Stimulated activated naive CD8-positive, alpha-beta T cell treated with anti-CD3 and anti-CD28 coated beads, Interleukin-15, amount 100 ng/mL, for 72 hours (primary cell): ENCODE results near the gene FUBP3.

Experiments
- ATAC-seq: fragments of 150-1000 bp; cut with Tn5 transposase; 2 replicates; pipeline ENCODE4 v1.10.0; 2021; ENCODE audit warnings: mild to moderate bottlenecking, moderate library complexity
- DNase-seq, 2 donors: peaks; one replicate each; pipeline ENCODE4 v3.0.0; 2021 to 2022
- H3K27ac Mint-ChIP-seq, 2 donors: one replicate each; pipeline ENCODE4 v1.8.0; 2022; ENCODE audit warnings: mild to moderate bottlenecking in 2 of 2, mixed read lengths in 2 of 2, moderate library complexity in 2 of 2
- H3K27me3 Mint-ChIP-seq: one replicate; pipeline ENCODE4 v1.8.0; 2022; ENCODE audit warnings: mixed read lengths
- H3K4me1 Mint-ChIP-seq: one replicate; pipeline ENCODE4 v1.8.0; 2022; ENCODE audit warnings: mild to moderate bottlenecking, mixed read lengths
- H3K4me3 Mint-ChIP-seq, 2 donors: one replicate each; pipeline ENCODE4 v1.8.0; 2022; ENCODE audit warnings: mild to moderate bottlenecking in 2 of 2, mixed read lengths in 2 of 2, moderate library complexity in 1 of 2
- H3K9me3 Mint-ChIP-seq, 2 donors: one replicate each; pipeline ENCODE4 v1.8.0; 2022; ENCODE audit warnings: mixed read lengths in 2 of 2

Gene FUBP3

GRCh38 chr9:130658893-130659698, 79.7 kb downstream of the FUBP3 start:
- H3K27ac Mint-ChIP-seq, result no peak overlapping the region
- H3K27me3 Mint-ChIP-seq, result peaks cover 97% of the 10 kb centered on the region
- H3K9me3 Mint-ChIP-seq, result no peaks in the 10 kb centered on the region
- no peak overlapping the region for H3K4me3 Mint-ChIP-seq
- ATAC-seq, result no peak
- peaks cover 40% of the 10 kb centered on the region for H3K4me1 Mint-ChIP-seq
- no peak for DNase-seq

GRCh38 chr9:130659699-130660248, 80.4 kb downstream of the FUBP3 start:
- no peak for DNase-seq
- Mint-ChIP-seq H3K27me3 (peaks cover 100% of the 10 kb centered on the region), H3K9me3 (no peaks in the 10 kb centered on the region), H3K4me3 (peak overlapping the region; percentile 50 to 69), H3K27ac (no peak overlapping the region), H3K4me1 (peaks cover 44% of the 10 kb centered on the region)
- ATAC-seq, result no peak

- peak overlapping the region in 1 of 2 donors; percentile 46 for H3K4me3 Mint-ChIP-seq
- ATAC-seq, result no peak
- H3K27me3 Mint-ChIP-seq, result peaks cover 100% of the 10 kb centered on the region
- H3K27ac Mint-ChIP-seq, result no peak overlapping the region
- H3K9me3 Mint-ChIP-seq, result no peaks in the 10 kb centered on the region
- peaks cover 49% of the 10 kb centered on the region for H3K4me1 Mint-ChIP-seq
- no peak for DNase-seq
Measured at GRCh38 chr9:130660326-130660682, 80.9 kb downstream of the FUBP3 start.

DNA sequence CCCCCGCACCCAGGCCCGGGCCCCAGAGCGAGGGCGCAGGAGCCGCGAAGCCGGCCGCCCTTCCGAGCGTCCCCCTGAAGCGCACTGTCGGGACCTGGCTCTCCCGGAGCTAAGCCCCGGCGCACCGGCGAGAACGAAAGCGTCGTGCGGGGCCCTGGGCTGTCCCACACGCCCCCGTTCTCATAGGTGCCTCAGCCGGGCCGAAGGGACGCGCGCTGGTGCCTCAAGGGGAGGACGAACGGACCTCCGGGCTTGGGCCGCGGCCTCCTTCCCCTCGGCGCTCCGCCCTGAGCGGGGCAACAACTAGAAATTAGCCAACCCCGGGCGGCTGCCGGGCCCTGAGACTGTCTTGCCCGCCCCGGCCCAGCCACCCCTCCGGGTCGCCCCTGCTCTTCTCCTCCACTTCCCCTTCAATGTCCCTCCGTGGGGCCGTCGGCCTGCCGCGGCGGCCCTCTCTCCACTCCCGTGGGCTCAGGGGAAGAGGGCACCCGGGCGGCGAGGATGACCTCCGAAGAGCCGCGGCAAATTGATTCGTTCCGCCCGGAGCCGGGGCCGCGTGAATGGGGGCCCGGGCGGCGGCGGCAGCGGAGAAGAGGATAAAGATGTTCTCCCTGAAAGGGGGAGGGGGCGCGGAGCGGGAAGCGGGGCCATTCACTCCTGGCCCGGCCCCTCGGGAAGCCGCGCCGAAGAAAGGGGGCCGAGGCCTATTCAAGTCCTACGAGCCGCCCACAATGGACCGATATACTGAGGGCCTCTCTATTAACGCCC, 81.5 kb downstream of the FUBP3 start:
- DNase-seq (no peak), ATAC-seq (peak; percentile 15)
- peaks cover 55% of the 10 kb centered on the region for H3K4me1 Mint-ChIP-seq

DNA sequence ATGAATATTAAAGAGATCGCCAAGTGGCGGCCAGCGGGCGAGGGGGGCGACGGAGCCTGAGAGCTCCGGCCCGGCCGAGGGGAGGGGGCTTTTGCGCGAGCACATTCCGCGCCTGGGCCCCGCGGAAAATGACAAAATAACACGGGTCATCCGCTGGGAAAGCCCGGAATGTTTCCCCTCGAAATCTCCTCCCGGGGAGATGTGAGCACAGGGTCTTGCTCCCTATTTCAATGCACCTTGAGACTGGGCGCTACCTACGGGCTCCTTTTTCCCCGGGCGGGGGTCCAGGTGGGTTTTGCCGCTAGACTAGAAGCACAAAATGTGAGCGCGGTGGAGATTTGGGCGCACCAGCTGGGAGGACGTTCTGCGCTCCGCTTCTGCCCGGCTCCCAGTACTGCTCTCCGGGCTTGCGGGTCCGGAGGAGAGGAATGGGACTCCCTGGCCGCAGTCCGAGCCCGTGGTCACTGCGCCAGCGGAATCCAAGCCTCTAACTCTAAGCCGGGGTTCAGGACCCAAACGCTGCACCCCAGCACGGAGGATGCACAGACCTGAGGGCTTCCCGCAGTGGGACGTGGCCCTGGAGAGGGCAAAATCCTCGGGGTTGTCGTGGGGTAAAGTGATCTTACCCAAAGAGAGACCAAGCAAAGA, 82.2 kb downstream of the FUBP3 start:
- peak overlapping the region in 1 of 2 donors; percentile 13 for H3K4me3 Mint-ChIP-seq
- ATAC-seq (no peak), DNase-seq (no peak)
- no peak overlapping the region for H3K27ac Mint-ChIP-seq
- H3K27me3 Mint-ChIP-seq, result peaks cover 100% of the 10 kb centered on the region
- peaks cover 62% of the 10 kb centered on the region for H3K4me1 Mint-ChIP-seq
- H3K9me3 Mint-ChIP-seq, result no peaks in the 10 kb centered on the region

More for the DNA sequence above, 81.5 kb downstream of the FUBP3 start:
- Mint-ChIP-seq H3K27me3 (peaks cover 100% of the 10 kb centered on the region), H3K4me3 (peak overlapping the region; percentile 44 to 63), H3K27ac (no peak overlapping the region), H3K9me3 (no peaks in the 10 kb centered on the region)

DNA sequence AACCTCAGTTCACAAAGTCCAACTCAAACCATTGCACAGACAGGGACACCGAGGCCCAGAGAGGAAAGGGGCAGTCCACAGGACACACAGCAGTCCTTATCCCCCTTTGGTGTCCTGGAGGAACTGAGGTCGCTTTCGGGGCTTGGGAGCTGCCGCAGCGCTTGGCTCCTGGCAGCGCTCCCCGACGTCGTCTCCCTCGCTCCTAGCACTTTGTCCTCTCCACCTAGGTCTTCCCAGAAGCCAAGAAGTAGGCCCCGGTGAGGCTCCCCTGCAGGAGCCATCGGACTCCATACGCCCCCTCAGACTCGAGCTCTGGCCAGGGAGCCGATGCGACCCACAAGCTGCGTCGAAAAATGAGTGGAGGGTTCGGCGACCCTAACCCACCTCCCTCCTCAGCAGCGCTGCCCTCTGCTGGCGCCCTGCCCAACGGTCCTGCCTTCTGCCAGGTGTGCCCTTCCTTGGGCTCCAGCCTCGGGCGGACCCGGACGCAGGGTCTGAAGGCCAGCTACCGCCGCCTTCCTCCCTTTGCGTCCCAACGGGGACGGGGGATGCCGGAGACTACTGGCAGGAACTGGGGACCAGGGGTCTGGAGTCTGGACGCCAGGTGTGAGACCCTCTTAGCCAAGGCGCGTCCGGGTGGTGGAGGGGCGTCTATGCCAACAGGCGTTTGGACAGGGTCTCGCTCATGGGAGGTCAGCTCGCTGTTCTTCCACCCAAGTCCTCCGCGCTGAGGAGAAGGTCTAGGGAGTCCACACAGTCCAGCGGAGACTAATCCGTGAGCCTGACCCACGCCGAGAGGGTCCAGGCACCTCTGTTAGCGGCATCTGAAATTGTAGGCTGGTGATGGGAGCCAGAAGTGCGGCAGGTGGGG, 83.0 kb downstream of the FUBP3 start:
- peaks cover 62% of the 10 kb centered on the region for H3K4me1 Mint-ChIP-seq
- H3K9me3 Mint-ChIP-seq, result no peaks in the 10 kb centered on the region
- DNase-seq (no peak), ATAC-seq (no peak)
- H3K27ac Mint-ChIP-seq, result no peak overlapping the region
- H3K27me3 Mint-ChIP-seq, result peaks cover 100% of the 10 kb centered on the region
- peak overlapping the region; percentile 31 to 71 for H3K4me3 Mint-ChIP-seq

- Mint-ChIP-seq H3K4me3 (peak overlapping the region; percentile 31 to 71), H3K27me3 (peaks cover 100% of the 10 kb centered on the region), H3K9me3 (no peaks in the 10 kb centered on the region), H3K4me1 (peaks cover 62% of the 10 kb centered on the region), H3K27ac (no peak overlapping the region)
- no peak for ATAC-seq
- DNase-seq, result no peak
Measured at GRCh38 chr9:130662970-130663257, 83.5 kb downstream of the FUBP3 start.

- H3K4me3 Mint-ChIP-seq, result peak overlapping the region; percentile 31 to 71
- H3K27me3 Mint-ChIP-seq, result peaks cover 100% of the 10 kb centered on the region
Measured at GRCh38 chr9:130663258-130663976, 84.0 kb downstream of the FUBP3 start.

GRCh38 chr9:130663977-130664250, 84.5 kb downstream of the FUBP3 start:
- peak overlapping the region in 1 of 2 donors; percentile 54 for H3K4me3 Mint-ChIP-seq
- H3K27me3 Mint-ChIP-seq, result peaks cover 100% of the 10 kb centered on the region

More at GRCh38 chr9:130663258-130663976, 84.0 kb downstream of the FUBP3 start:
- DNase-seq (peak in 1 of 2 donors; percentile 27), ATAC-seq (peak; percentile 28)
- H3K4me1 Mint-ChIP-seq, result peaks cover 62% of the 10 kb centered on the region
- no peaks in the 10 kb centered on the region for H3K9me3 Mint-ChIP-seq
- H3K27ac Mint-ChIP-seq, result no peak overlapping the region

DNA sequence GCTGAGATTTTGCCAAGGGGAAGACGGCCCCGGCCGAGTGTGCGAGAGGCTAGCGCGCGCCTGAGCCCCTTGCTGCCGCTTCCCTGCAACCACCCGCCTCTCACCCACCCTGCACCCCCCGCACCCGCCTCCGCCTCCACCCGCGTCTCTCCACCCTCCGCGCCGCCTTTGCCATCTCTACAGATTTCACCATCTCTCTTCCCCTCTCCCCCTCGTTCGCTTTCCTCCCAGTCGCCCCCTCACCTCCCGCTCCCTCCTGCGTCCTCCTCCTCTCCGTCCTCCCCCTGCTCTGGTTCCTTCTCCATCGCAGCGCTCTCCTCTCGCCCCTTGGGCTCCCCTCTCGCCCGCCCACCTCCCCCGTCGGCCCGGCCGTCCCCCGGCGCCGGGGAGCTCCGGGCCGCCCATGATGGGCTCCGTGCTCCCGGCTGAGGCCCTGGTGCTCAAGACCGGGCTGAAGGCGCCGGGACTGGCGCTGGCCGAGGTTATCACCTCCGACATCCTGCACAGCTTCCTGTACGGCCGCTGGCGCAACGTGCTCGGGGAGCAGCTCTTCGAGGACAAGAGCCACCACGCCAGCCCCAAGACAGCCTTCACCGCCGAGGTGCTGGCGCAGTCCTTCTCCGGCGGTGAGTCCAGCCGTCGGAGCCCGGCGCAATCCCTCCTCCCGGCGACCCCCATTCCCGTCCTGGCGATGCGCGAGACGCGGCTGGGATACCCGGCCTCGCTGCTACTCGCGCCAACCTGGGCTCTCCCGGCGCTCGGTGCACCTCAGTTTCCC, 85.1 kb downstream of the FUBP3 start, which contains the start of gene PRDM12:
Gene PRDM12 (plus strand): TSS at position 344 of the 778 bp plus-strand sequence. CDS start 60 bp downstream, at position 404.
- no peak for ATAC-seq
- DNase-seq, result no peak
- peaks cover 94% of the 10 kb centered on the region for H3K27me3 Mint-ChIP-seq
- no peak within 1 kb of the TSS for H3K27ac Mint-ChIP-seq
- H3K9me3 Mint-ChIP-seq, result no peaks in the 10 kb centered on the region
- H3K4me1 Mint-ChIP-seq, result peaks cover 62% of the 10 kb centered on the region
- peak within 1 kb of the TSS; percentile 54 to 70 for H3K4me3 Mint-ChIP-seq

More at GRCh38 chr9:130663977-130664250, 84.5 kb downstream of the FUBP3 start:
- Mint-ChIP-seq H3K9me3 (no peaks in the 10 kb centered on the region), H3K4me1 (peaks cover 62% of the 10 kb centered on the region), H3K27ac (no peak overlapping the region)
- ATAC-seq (no peak), DNase-seq (no peak)

DNA sequence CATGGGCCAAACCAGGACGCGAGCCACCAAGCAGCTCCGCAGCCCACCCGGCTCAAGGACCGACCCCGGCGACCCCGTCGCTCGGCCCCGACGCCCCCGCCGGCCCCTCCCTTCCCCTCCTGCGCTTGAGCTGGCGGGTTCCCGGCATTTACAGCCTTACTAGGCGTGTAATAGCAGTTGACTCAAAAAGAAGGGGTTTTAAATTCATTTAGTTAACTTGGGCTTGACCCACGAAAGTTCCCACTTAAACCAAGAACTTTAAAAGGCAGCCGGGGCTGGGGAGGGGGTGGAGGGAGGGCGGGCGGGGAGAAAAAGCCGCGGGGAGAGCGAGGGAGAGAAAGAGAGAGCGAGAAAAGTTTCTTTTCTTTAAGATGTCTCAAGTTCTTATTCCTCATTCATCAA, 85.7 kb downstream of the FUBP3 start:
- DNase-seq (no peak), ATAC-seq (no peak)
- Mint-ChIP-seq H3K4me3 (peak overlapping the region in 1 of 2 donors; percentile 70), H3K27ac (no peak overlapping the region), H3K9me3 (no peaks in the 10 kb centered on the region), H3K4me1 (peaks cover 56% of the 10 kb centered on the region), H3K27me3 (peaks cover 89% of the 10 kb centered on the region)

DNA sequence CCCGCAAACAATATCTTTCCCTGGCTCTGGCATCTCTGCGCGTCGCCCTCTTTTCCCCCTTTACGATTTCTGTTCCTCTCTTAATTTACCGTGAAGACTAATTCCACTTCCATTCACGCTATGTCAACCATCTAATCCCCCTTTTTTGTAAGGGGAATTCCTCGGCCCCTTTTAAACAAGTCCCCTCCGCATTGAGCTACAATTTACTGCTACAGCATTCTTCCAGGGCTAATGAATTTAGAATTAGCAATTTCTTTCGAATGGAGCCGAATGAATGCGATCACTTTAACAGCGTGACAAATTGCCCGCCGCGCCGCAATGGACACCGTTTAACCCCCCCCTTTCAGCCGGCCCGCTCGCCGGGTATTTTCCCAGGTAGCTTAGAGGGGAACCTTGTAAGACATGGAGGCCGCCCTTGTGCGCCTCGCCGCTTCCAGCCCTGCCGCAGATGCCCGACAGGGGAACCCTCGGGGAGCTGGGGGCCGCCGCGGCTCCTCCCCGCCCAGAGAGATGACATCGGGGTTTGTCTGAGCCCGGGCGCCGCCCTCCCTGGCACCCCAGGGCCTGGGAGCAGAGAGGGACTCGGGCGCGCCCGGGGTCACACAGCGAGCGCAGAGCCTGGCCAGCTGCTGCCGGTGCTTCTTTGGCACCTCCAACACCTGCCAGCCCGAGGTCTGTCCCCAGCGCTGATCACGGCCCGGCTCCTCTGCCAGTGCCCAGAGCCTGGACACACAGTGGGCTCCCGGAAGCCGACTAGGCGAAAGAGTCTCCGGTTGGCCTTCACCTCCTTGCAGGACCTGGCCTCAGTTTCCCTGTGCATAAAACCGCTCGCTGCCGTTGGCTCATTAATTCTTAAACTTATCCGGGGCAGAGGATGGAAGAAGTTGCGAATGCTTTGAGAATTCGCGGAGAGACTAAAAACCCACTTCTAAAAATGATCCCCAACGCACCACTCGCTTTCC, 86.3 kb downstream of the FUBP3 start:
- H3K27me3 Mint-ChIP-seq, result peaks cover 82% of the 10 kb centered on the region
- no peaks in the 10 kb centered on the region for H3K9me3 Mint-ChIP-seq
- peak overlapping the region; percentile 31 to 70 for H3K4me3 Mint-ChIP-seq
- peaks cover 53% of the 10 kb centered on the region for H3K4me1 Mint-ChIP-seq
- peak overlapping the region in 1 of 2 donors; percentile 85 for H3K27ac Mint-ChIP-seq
- ATAC-seq (no peak), DNase-seq (no peak)
